CD4-positive, alpha-beta T cell (primary cell): ENCODE results near the gene PDE3A. TPM values are rescaled to one million over a fixed set of nuclear protein-coding genes. Genes with fewer than 3 reads are reported as not detected.

Experiments used
- ATAC-seq: fragments of 200-7000 bp; cut with Tn5 transposase; one replicate; pipeline ENCODE4 v1.10.0; 2022; ENCODE audit warnings: mild to moderate bottlenecking; ENCODE audit not compliant: poor library complexity
- CTCF ChIA-PET: fragments of 350-600 bp; sonication (Branson Sonifier 250); formaldehyde crosslinking; loops from one replicate; lab custom pipeline; 2021; ENCODE audit warnings: antibody characterized with exemption, inconsistent platforms; lab: Charles Lee
- POLR2A ChIA-PET: fragments of 350-600 bp; sonication (Branson Sonifier 250); formaldehyde crosslinking; loops from one replicate; lab custom pipeline; 2021; ENCODE audit warnings: antibody characterized with exemption, inconsistent platforms; lab: Charles Lee
- DNase-seq, 14 experiments: peaks; one replicate each; pipeline ENCODE4 v3.0.0-alpha.2; 2013 to 2020; ENCODE audit warnings: mixed read lengths in 2 of 14
- H3K27ac ChIP-seq, 2 donors: one replicate each; pipeline versions ENCODE4 v1.5.1 to v1.7.0; 2013; ENCODE audit warnings: low read length in 2 of 2, low read depth in 1 of 2, mild to moderate bottlenecking in 1 of 2
- H3K27me3 ChIP-seq, 2 experiments: 1 replicate in 1 of 2; 2 replicates in 1 of 2; pipeline versions ENCODE4 v1.6.1 to v1.7.0; 2013; ENCODE audit warnings: low read length in 2 of 2, control low read depth in 1 of 2, mild to moderate bottlenecking in 1 of 2, moderate library complexity in 1 of 2; ENCODE audit not compliant: insufficient read depth in 2 of 2, control insufficient read depth in 1 of 2
- H3K36me3 ChIP-seq: one replicate; pipeline ENCODE4 v1.6.1; 2013; ENCODE audit warnings: low read length, control low read depth; ENCODE audit not compliant: insufficient read depth
- H3K4me1 ChIP-seq: one replicate; pipeline ENCODE4 v1.6.1; 2013; ENCODE audit warnings: low read length, control low read depth; ENCODE audit not compliant: insufficient read depth
- H3K4me3 ChIP-seq: one replicate; pipeline ENCODE4 v1.5.1; 2013; ENCODE audit warnings: mild to moderate bottlenecking, low read length, moderate library complexity
- H3K9me3 ChIP-seq, 2 experiments: 1 replicate in 1 of 2; 2 replicates in 1 of 2; pipeline versions ENCODE4 v1.6.1 to v1.7.0; 2013; ENCODE audit warnings: low read length in 2 of 2, mild to moderate bottlenecking in 2 of 2, control low read depth in 1 of 2, moderate library complexity in 1 of 2; ENCODE audit not compliant: control insufficient read depth in 1 of 2, insufficient read depth in 1 of 2
- H3K27ac Mint-ChIP-seq: one replicate; pipeline ENCODE4 v1.8.0; 2020; ENCODE audit warnings: mixed read lengths
- H3K27me3 Mint-ChIP-seq: one replicate; pipeline ENCODE4 v1.8.0; 2021; ENCODE audit warnings: mixed read lengths
- H3K36me3 Mint-ChIP-seq: one replicate; pipeline ENCODE4 v1.8.0; 2021; ENCODE audit warnings: low read depth, mixed read lengths
- H3K4me1 Mint-ChIP-seq: one replicate; pipeline ENCODE4 v1.8.0; 2021; ENCODE audit warnings: low read depth, mixed read lengths
- H3K4me3 Mint-ChIP-seq: one replicate; pipeline ENCODE4 v1.8.0; 2020; ENCODE audit warnings: mild to moderate bottlenecking, mixed read lengths
- H3K9me3 Mint-ChIP-seq: one replicate; pipeline ENCODE4 v1.8.0; 2020; ENCODE audit warnings: mixed read lengths
- CTCF ChIP-seq: fragments of 200-600 bp; IDR thresholded peaks from one replicate; pipeline ENCODE4 v1.8.0; 2022; ENCODE audit warnings: antibody characterized with exemption, mild to moderate bottlenecking
- intact Hi-C, 2 experiments: fragments of 100-400 bp; cut with DNase I in 1 of 2; cut with micrococcal nuclease in 1 of 2; formaldehyde crosslinking; loops; one replicate each; pipeline versions ENCODE4 v1.15.1 to v1.9.0; 2023 to 2025; cut with DNase I, micrococcal nuclease
- total RNA-seq, 174 experiments: library from RNA in 2 of 174; stranded (reverse) in 2 of 174; gene quantifications; one replicate each; pipeline ENCODE4 v1.2.3 and lab custom pipeline; 2021 to 2026

The PDE3A gene
- total RNA-seq, 2 experiments from 2014 or later, result not detected

GRCh38 chr12:20477672-20478071 is 109.3 kb downstream of the PDE3A start:
- Mint-ChIP-seq H3K36me3 (no peaks in the 10 kb centered on the region), H3K4me1 (no peaks in the 10 kb centered on the region), H3K9me3 (no peaks in the 10 kb centered on the region), H3K27me3 (no peaks in the 10 kb centered on the region), H3K27ac (no peak overlapping the region), H3K4me3 (no peak overlapping the region)
- Histone ChIP-seq H3K36me3 (no peaks in the 10 kb centered on the region), H3K9me3 (no peaks in the 10 kb centered on the region), H3K4me1 (no peaks in the 10 kb centered on the region), H3K27ac (no peak overlapping the region), H3K27me3 (no peaks in the 10 kb centered on the region), H3K4me3 (no peak overlapping the region)
- TF ChIP-seq CTCF, result no peak
- ATAC-seq (no peak), DNase-seq (no peak)
- intact Hi-C loops, result no loop called here
- ChIA-PET POLR2A (no interaction called here), CTCF (no interaction called here)

- Mint-ChIP-seq H3K9me3 (no peaks in the 10 kb centered on the region), H3K27me3 (no peaks in the 10 kb centered on the region), H3K27ac (no peak overlapping the region), H3K4me1 (no peaks in the 10 kb centered on the region), H3K4me3 (no peak overlapping the region), H3K36me3 (no peaks in the 10 kb centered on the region)
- ChIA-PET POLR2A (no interaction called here), CTCF (no interaction called here)
- no peaks in the 10 kb centered on the region for H3K9me3 ChIP-seq
- DNase-seq (no peak), ATAC-seq (no peak)
- H3K4me1 ChIP-seq, result no peaks in the 10 kb centered on the region
- intact Hi-C loops, result no loop called here
- H3K36me3 ChIP-seq, result no peaks in the 10 kb centered on the region
- no peaks in the 10 kb centered on the region for H3K27me3 ChIP-seq
- H3K4me3 ChIP-seq, result no peak overlapping the region
- H3K27ac ChIP-seq, result no peak overlapping the region
- TF ChIP-seq CTCF, result no peak
These were observed 114.2 kb downstream of the PDE3A start for GRCh38 chr12:20482491-20483054.

- Histone ChIP-seq H3K27ac (no peak overlapping the region), H3K36me3 (no peaks in the 10 kb centered on the region), H3K4me1 (no peaks in the 10 kb centered on the region), H3K27me3 (no peaks in the 10 kb centered on the region), H3K4me3 (no peak overlapping the region), H3K9me3 (no peaks in the 10 kb centered on the region)
- Mint-ChIP-seq H3K4me1 (no peaks in the 10 kb centered on the region), H3K27me3 (no peaks in the 10 kb centered on the region), H3K9me3 (no peaks in the 10 kb centered on the region), H3K4me3 (no peak overlapping the region), H3K36me3 (no peaks in the 10 kb centered on the region), H3K27ac (no peak overlapping the region)
- no peak for DNase-seq
- no peak for ATAC-seq
- TF ChIP-seq CTCF, result no peak
- intact Hi-C loops, result no loop called here
- POLR2A ChIA-PET, result no interaction called here
- CTCF ChIA-PET, result no interaction called here
These were observed 115.4 kb downstream of the PDE3A start for GRCh38 chr12:20483776-20484175.
